Measurements from ENCODE around the gene RPL18. TPM values are rescaled to one million over a fixed set of nuclear protein-coding genes. Genes with fewer than 3 reads are reported as not detected.
A peak's percentile ranks its signal among the peaks of the same experiment; 100 is the strongest.

RPL18 gene
- total RNA-seq, 2 experiments from 2014 or later: 2,095 to 2,140 TPM

GRCh38 chr19:48656840-48657474 is 38.0 kb upstream of the RPL18 start:
- ChIA-PET CTCF (interaction anchor here (1.3 kb wide), 1 partner anchor 11 kb away, joined by 4 read pairs; the partner anchor contains the start of gene CA11), POLR2A (no interaction called here)
- DNase-seq: no peak
- Mint-ChIP-seq H3K27ac (no peak overlapping the region), H3K27me3 (no peaks in the 10 kb centered on the region), H3K4me1 (ENCODE audit: low read depth) (peaks cover 11% of the 10 kb centered on the region), H3K4me3 (no peak overlapping the region), H3K36me3 (no peaks in the 10 kb centered on the region), H3K9me3 (no peaks in the 10 kb centered on the region)
- intact Hi-C loops (cut with micrococcal nuclease): no loop called here

- H3K27me3 Mint-ChIP-seq: no peaks in the 10 kb centered on the region
- H3K4me1 Mint-ChIP-seq (ENCODE audit: low read depth): peaks cover 11% of the 10 kb centered on the region
- no peaks in the 10 kb centered on the region for H3K36me3 Mint-ChIP-seq
- no peak overlapping the region for H3K27ac Mint-ChIP-seq
- CTCF ChIA-PET: no interaction called here
- no peak for DNase-seq
- POLR2A ChIA-PET: interaction anchor here (0.7 kb wide), 1 partner anchor 11 kb away, joined by 3 read pairs; no protein-coding TSS in a partner anchor
- no peak overlapping the region for H3K4me3 Mint-ChIP-seq
- intact Hi-C loops (cut with micrococcal nuclease): no loop called here
- no peaks in the 10 kb centered on the region for H3K9me3 Mint-ChIP-seq
These were observed 35.5 kb upstream of the RPL18 start for GRCh38 chr19:48654299-48655059.

- DNase-seq: no peak
- intact Hi-C loops (cut with micrococcal nuclease): no loop called here
- no peaks in the 10 kb centered on the region for H3K36me3 Mint-ChIP-seq
- no peak overlapping the region for H3K27ac Mint-ChIP-seq
- H3K4me1 Mint-ChIP-seq (ENCODE audit: low read depth): peaks cover 24% of the 10 kb centered on the region
- CTCF ChIA-PET: no interaction called here
- H3K27me3 Mint-ChIP-seq: no peaks in the 10 kb centered on the region
- H3K9me3 Mint-ChIP-seq: no peaks in the 10 kb centered on the region
- POLR2A ChIA-PET: no interaction called here
- H3K4me3 Mint-ChIP-seq: no peak overlapping the region
These were observed 32.7 kb upstream of the RPL18 start for GRCh38 chr19:48651683-48652048.

DNA sequence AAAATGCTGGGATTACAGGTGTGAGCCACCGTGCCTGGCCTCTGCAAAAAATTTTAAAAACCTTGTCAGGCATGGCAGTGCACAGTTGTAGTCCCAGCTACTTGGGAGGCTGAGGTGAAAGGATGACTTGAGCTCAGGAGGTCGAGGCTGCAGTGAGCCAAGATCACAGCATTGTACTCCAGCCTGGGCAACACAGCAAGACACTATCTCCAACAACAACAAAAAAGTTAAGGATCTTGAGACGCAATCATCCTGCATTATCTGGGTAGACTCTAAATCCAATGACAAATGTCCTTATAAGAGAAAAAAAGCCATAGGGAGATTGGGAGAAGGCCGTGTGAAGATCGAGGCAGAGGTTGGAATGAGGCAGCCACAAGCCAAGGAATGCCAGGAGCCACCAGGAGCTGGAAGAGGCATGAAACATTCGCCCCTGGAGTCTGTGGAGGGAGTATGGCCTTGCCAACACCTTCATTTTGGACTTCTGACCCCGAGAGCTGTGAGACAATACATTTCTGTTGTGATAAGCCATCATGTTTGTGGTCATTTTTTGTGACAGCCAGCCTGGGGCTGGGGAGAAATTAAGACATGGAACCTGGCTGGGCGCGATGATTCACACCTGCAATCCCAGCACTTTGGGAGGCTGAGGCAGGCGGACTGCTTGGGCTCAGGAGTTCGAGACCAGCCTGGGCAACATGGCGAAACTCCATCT is 32.1 kb upstream of the RPL18 start:
- POLR2A ChIA-PET: no interaction called here
- CTCF ChIA-PET: no interaction called here
- intact Hi-C loops (cut with micrococcal nuclease): no loop called here
- H3K4me1 Mint-ChIP-seq (ENCODE audit: low read depth): peaks cover 24% of the 10 kb centered on the region
- no peak overlapping the region for H3K4me3 Mint-ChIP-seq
- no peaks in the 10 kb centered on the region for H3K27me3 Mint-ChIP-seq
- H3K36me3 Mint-ChIP-seq: no peaks in the 10 kb centered on the region
- DNase-seq: no peak
- no peaks in the 10 kb centered on the region for H3K9me3 Mint-ChIP-seq
- no peak overlapping the region for H3K27ac Mint-ChIP-seq

- ChIA-PET CTCF (no interaction called here), POLR2A (no interaction called here)
- no peak overlapping the region for H3K27ac Mint-ChIP-seq
- no peak for DNase-seq
- H3K4me1 Mint-ChIP-seq (ENCODE audit: low read depth): peaks cover 39% of the 10 kb centered on the region
- no peaks in the 10 kb centered on the region for H3K27me3 Mint-ChIP-seq
- H3K36me3 Mint-ChIP-seq: no peaks in the 10 kb centered on the region
- H3K4me3 Mint-ChIP-seq: no peak overlapping the region
- no peaks in the 10 kb centered on the region for H3K9me3 Mint-ChIP-seq
- intact Hi-C loops (cut with micrococcal nuclease): loop anchor here (5.0 kb wide), 2 partner anchors 89 to 149 kb away; no protein-coding TSS in a partner anchor
These were observed 29.2 kb upstream of the RPL18 start for GRCh38 chr19:48648134-48648533.

- no peaks in the 10 kb centered on the region for H3K27me3 Mint-ChIP-seq
- peaks cover 37% of the 10 kb centered on the region for H3K4me1 Mint-ChIP-seq (ENCODE audit: low read depth)
- peak overlapping the region; percentile 19 for H3K27ac Mint-ChIP-seq
- no peaks in the 10 kb centered on the region for H3K9me3 Mint-ChIP-seq
- intact Hi-C loops (cut with micrococcal nuclease): loop anchor here (1.0 to 5.0 kb wide), 7 partner anchors 9 to 439 kb away; partner anchors contain the start of genes DBP, HSD17B14 and SNRNP70
- no peak for DNase-seq
- no peaks in the 10 kb centered on the region for H3K36me3 Mint-ChIP-seq
- ChIA-PET CTCF (interaction anchor here (1.3 to 2.8 kb wide), 8 partner anchors 13 to 196 kb away, joined by 3 to 12 read pairs (median 8); partner anchors contain the start of gene RPL18), POLR2A (interaction anchor here (1.3 to 1.4 kb wide), 2 partner anchors 13 to 23 kb away, joined by 5 read pairs; no protein-coding TSS in a partner anchor)
- H3K4me3 Mint-ChIP-seq: peak overlapping the region; percentile 58
These were observed 27.8 kb upstream of the RPL18 start for GRCh38 chr19:48646722-48647216.

DNA sequence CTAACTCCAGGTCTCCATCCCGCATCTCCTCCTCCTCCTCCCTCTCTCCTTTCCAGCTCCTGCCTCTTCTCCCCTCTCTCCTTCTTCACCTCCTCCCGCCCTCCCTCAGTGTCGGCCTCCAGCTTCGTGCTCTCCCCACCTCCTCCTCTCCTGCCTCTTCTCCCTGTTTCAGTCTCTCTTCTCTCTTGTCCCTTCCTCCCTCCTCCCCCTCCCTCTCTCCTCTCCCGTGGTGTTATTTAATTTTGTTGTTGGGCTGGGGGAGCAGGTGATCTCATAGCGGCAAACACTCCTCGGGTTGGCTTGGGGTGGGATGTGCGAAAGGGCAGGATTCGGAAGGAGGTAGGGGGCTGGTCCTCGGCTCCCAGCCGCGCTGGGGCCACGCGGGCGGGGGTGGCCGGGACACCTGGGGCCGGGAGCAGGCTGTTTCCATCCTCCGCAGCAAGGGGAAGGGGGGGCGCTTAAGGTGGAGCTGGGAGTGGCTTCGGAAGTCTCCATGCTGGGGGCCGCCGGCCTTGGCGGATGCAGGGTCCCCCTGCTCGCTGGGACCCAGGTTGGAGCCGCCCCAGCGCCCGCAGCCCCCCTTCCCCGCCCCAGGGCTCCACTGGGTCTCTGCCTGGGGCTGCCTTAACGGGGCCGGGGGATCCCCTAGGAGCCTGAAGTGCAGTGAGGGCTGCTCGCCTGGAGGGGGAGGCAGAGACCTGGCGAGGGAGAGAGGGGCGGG is 27.2 kb upstream of the RPL18 start, which contains the start of gene CA11:
TSS of gene CA11 (minus strand) at position 187 of the 721 bp plus-strand sequence. CDS start 555 bp downstream, outside the sequence.
- peak; percentile 96 for DNase-seq
- ChIA-PET CTCF (interaction anchor here (0.6 to 2.8 kb wide), 19 partner anchors 12 to 347 kb away, joined by 3 to 12 read pairs (median 4); partner anchors contain the start of genes BAX, GYS1, IZUMO1 and RPL18), POLR2A (interaction anchor here (0.8 to 1.8 kb wide), 7 partner anchors 9 to 227 kb away, joined by 3 to 9 read pairs (median 5); partner anchors contain the start of genes DBP, RPL18 and SPHK2)
- Mint-ChIP-seq H3K36me3 (no peaks in the 10 kb centered on the region), H3K27me3 (no peaks in the 10 kb centered on the region), H3K9me3 (no peaks in the 10 kb centered on the region), H3K4me3 (peak within 1 kb of the TSS; percentile 82), H3K4me1 (ENCODE audit: low read depth) (peaks cover 35% of the 10 kb centered on the region), H3K27ac (peak within 1 kb of the TSS; percentile 77)
- intact Hi-C loops (cut with micrococcal nuclease): loop anchor here (1.0 to 5.0 kb wide), 7 partner anchors 9 to 439 kb away; partner anchors contain the start of genes DBP, HSD17B14 and SNRNP70

DNA sequence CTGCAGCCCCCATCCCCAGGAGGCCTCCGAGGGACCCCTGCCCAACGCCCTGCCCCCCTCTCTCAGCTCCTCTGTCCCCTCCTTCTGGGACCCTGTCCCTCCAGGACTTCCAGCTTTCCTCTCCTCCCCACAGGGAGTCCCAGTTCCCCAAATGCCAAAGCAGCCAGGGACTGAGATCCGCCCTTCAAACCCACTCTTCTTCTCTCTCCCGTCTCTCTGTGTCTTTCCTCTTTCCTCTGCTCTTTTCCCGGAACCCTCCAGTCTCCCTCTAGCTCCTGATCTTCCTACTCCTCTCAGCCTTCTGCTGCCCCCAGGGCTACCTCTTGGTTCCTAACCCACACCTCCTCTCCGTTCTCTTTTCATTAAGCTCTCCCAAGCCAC is 26.6 kb upstream of the RPL18 start:
- Mint-ChIP-seq H3K36me3 (no peaks in the 10 kb centered on the region), H3K4me1 (ENCODE audit: low read depth) (peaks cover 33% of the 10 kb centered on the region), H3K4me3 (peak overlapping the region; percentile 82), H3K27ac (peak overlapping the region; percentile 77), H3K27me3 (no peaks in the 10 kb centered on the region), H3K9me3 (no peaks in the 10 kb centered on the region)
- ChIA-PET POLR2A (interaction anchor here (0.8 to 1.8 kb wide), 8 partner anchors 8 to 227 kb away, joined by 3 to 9 read pairs (median 4); partner anchors contain the start of genes DBP, RPL18 and SPHK2), CTCF (interaction anchor here (0.6 to 2.8 kb wide), 22 partner anchors 9 to 348 kb away, joined by 3 to 12 read pairs (median 4); partner anchors contain the start of genes BAX, GYS1, HSD17B14 and IZUMO1)
- intact Hi-C loops (cut with micrococcal nuclease): loop anchor here (2.0 to 5.0 kb wide), 3 partner anchors 15 to 152 kb away; no protein-coding TSS in a partner anchor
- no peak for DNase-seq

DNA sequence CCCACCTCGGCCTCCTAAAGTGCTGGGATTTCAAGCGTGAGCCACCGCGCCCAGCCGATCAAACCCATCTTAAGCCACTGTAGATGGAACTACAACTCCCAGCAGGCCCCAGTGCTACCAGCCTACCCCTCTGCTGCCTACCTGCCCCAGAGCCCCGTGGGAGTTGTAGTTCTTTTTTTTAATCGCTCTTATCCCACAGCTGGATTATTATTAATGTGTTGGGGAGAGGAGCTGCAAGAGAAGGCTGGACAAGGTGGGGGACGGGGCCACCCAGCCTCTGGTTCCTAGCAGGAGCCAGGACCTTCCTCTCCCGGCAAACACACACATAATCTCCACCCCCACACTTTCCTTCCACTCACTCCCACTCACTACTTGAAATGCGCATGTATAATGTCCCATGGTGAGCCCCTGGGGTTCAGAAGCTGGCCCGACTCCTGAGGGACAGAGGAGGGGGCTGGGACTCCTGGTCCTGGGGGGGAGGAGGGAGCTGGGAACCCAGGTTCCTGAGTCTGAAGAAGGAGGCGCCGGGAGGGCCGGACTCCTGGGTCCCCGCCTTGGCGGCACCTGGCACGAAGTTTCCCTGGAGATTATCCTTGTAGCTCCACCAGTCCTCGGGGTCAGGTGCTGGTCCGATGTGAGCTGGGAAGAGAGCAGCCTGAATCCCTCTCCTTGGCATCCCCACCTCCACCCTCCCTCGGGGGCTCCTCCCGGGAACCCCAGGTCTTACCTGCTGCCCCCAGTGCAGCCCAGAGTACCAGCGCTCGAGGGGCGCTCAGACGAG is 26.1 kb upstream of the RPL18 start:
- peak overlapping the region; percentile 82 for H3K4me3 Mint-ChIP-seq
- ChIA-PET CTCF (interaction anchor here (0.8 to 2.8 kb wide), 17 partner anchors 8 to 348 kb away, joined by 3 to 12 read pairs (median 5); partner anchors contain the start of genes BAX, GYS1, HSD17B14 and IZUMO1), POLR2A (interaction anchor here (0.8 to 1.8 kb wide), 6 partner anchors 8 to 228 kb away, joined by 3 to 9 read pairs (median 4); partner anchors contain the start of genes DBP, RPL18 and SPHK2)
- H3K4me1 Mint-ChIP-seq (ENCODE audit: low read depth): peaks cover 33% of the 10 kb centered on the region
- H3K27ac Mint-ChIP-seq: peak overlapping the region; percentile 69
- intact Hi-C loops (cut with micrococcal nuclease): loop anchor here (2.0 to 5.0 kb wide), 3 partner anchors 16 to 152 kb away; no protein-coding TSS in a partner anchor
- no peaks in the 10 kb centered on the region for H3K36me3 Mint-ChIP-seq
- no peaks in the 10 kb centered on the region for H3K27me3 Mint-ChIP-seq
- H3K9me3 Mint-ChIP-seq: no peaks in the 10 kb centered on the region
- peak; percentile 84 for DNase-seq

DNA sequence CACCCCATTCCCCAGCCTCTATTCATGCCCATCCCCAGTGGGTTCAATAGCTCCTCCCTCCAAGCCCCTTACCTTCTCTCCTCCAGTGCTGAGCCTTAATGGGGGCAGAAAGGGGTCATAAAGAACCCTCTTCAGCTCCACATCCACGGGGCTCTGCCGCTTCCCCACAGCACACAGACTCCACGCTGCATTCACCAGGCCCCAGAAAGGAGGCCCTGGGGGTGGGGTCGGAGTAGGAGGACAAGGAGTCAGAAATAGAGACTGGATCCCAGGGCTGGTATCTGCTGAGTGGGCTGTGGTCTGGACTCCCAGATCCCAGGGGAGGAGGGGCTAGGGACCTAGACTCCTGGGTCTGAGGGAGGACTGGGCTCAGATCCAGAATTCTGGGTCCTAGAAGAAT is 25.4 kb upstream of the RPL18 start:
- ChIA-PET POLR2A (no interaction called here), CTCF (interaction anchor here (1.3 to 2.8 kb wide), 4 partner anchors 11 to 56 kb away, joined by 3 to 12 read pairs (median 10); no protein-coding TSS in a partner anchor)
- intact Hi-C loops (cut with micrococcal nuclease): loop anchor here (2.0 kb wide), 1 partner anchor 16 kb away; no protein-coding TSS in a partner anchor
- no peaks in the 10 kb centered on the region for H3K36me3 Mint-ChIP-seq
- no peak for DNase-seq
- H3K9me3 Mint-ChIP-seq: no peaks in the 10 kb centered on the region
- H3K27ac Mint-ChIP-seq: no peak overlapping the region
- no peak overlapping the region for H3K4me3 Mint-ChIP-seq
- H3K27me3 Mint-ChIP-seq: no peaks in the 10 kb centered on the region
- peaks cover 28% of the 10 kb centered on the region for H3K4me1 Mint-ChIP-seq (ENCODE audit: low read depth)

Measured in activated CD4-positive, alpha-beta memory T cell treated with anti-CD3 and anti-CD28 coated beads for 36 hours (primary cell).